Activated CD4-positive, alpha-beta T cell treated with anti-CD3 and anti-CD28 coated beads, Interleukin-2, amount 50 U/mL, for 1 hour (primary cell): ENCODE results near the gene MSI2.

Source experiments
- DNase-seq: peaks from one replicate; pipeline ENCODE4 v3.0.0-alpha.2; 2020

Gene MSI2

GRCh38 chr17:57271821-57272220 lies 15.5 kb downstream of the MSI2 start:
- no peak for DNase-seq

GRCh38 chr17:57273490-57273889 lies 17.2 kb downstream of the MSI2 start:
- DNase-seq, result no peak

GRCh38 chr17:57274162-57274561 lies 17.8 kb downstream of the MSI2 start:
- DNase-seq, result no peak

- no peak for DNase-seq
Measured at GRCh38 chr17:57275071-57275764, 18.9 kb downstream of the MSI2 start.

GRCh38 chr17:57276621-57277020 lies 20.3 kb downstream of the MSI2 start:
- DNase-seq, result no peak

GRCh38 chr17:57277923-57278604 lies 21.7 kb downstream of the MSI2 start:
- no peak for DNase-seq

- DNase-seq, result no peak
Measured at GRCh38 chr17:57278740-57279387, 22.5 kb downstream of the MSI2 start.

- no peak for DNase-seq
Measured at GRCh38 chr17:57279432-57279831, 23.1 kb downstream of the MSI2 start.

GRCh38 chr17:57281887-57282286 lies 25.6 kb downstream of the MSI2 start:
- no peak for DNase-seq

- no peak for DNase-seq
Measured at GRCh38 chr17:57282296-57282695, 26.0 kb downstream of the MSI2 start.

- DNase-seq, result no peak
Measured at GRCh38 chr17:57283203-57283971, 27.1 kb downstream of the MSI2 start.

- peak; percentile 13 for DNase-seq
Measured at GRCh38 chr17:57284583-57284982, 28.3 kb downstream of the MSI2 start.

- DNase-seq, result peak; percentile 35
Measured at GRCh38 chr17:57284984-57285646, 28.8 kb downstream of the MSI2 start.

GRCh38 chr17:57285701-57286100 lies 29.4 kb downstream of the MSI2 start:
- no peak for DNase-seq

- no peak for DNase-seq
Measured at GRCh38 chr17:57286399-57287105, 30.2 kb downstream of the MSI2 start.

- DNase-seq, result no peak
Measured at GRCh38 chr17:57288040-57288772, 31.9 kb downstream of the MSI2 start.

GRCh38 chr17:57288773-57289121 lies 32.4 kb downstream of the MSI2 start:
- no peak for DNase-seq

- DNase-seq, result no peak
Measured at GRCh38 chr17:57289130-57289529, 32.8 kb downstream of the MSI2 start.

- no peak for DNase-seq
Measured at GRCh38 chr17:57289613-57290012, 33.3 kb downstream of the MSI2 start.

GRCh38 chr17:57290981-57291380 lies 34.7 kb downstream of the MSI2 start:
- DNase-seq, result no peak

- no peak for DNase-seq
Measured at GRCh38 chr17:57292091-57292490, 35.8 kb downstream of the MSI2 start.

- no peak for DNase-seq
Measured at GRCh38 chr17:57293077-57293476, 36.8 kb downstream of the MSI2 start.
